Astrocyte (in vitro differentiated cells and primary cell): ENCODE data around the gene MOB1B. TPM values are rescaled to one million over a fixed set of nuclear protein-coding genes. Genes with fewer than 3 reads are reported as not detected.

ENCODE experiments used
- DNase-seq: peaks from one replicate; pipeline ENCODE4 v3.0.0-alpha.2; 2010; ENCODE audit warnings: low read depth
- FAIRE-seq: peaks from 2 replicates; lab custom pipeline; 2011; peaks lifted over from hg19 to GRCh38; lab: Jason Lieb, UNC
- H2AFZ ChIP-seq: 2 replicates; pipeline ENCODE4 v1.6.0; 2012; ENCODE audit warnings: low read depth, low read length, inconsistent platforms
- H3K27ac ChIP-seq: 2 replicates; pipeline ENCODE4 v1.5.1; 2011; ENCODE audit warnings: low read depth, low read length, inconsistent platforms
- H3K27me3 ChIP-seq: 2 replicates; pipeline ENCODE4 v1.6.0; 2011; ENCODE audit warnings: low read length, inconsistent platforms; ENCODE audit not compliant: insufficient read depth
- H3K36me3 ChIP-seq: 2 replicates; pipeline ENCODE4 v1.5.1; 2011; ENCODE audit warnings: low read length, inconsistent platforms; ENCODE audit not compliant: insufficient read depth
- H3K4me1 ChIP-seq: 2 replicates; pipeline ENCODE4 v1.5.1; 2011; ENCODE audit warnings: low read length, inconsistent platforms; ENCODE audit not compliant: insufficient read depth
- H3K4me2 ChIP-seq: 2 replicates; pipeline ENCODE4 v1.6.0; 2012; ENCODE audit warnings: low read length, inconsistent platforms
- H3K4me3 ChIP-seq: 2 replicates; pipeline ENCODE4 v1.5.1; 2011; ENCODE audit warnings: low read depth, mild to moderate bottlenecking, low read length, inconsistent platforms; ENCODE audit not compliant: insufficient read depth
- H3K79me2 ChIP-seq: 2 replicates; pipeline ENCODE4 v1.6.0; 2012; ENCODE audit warnings: mild to moderate bottlenecking, low read length, inconsistent platforms; ENCODE audit not compliant: insufficient read depth
- H3K9ac ChIP-seq: 2 replicates; pipeline ENCODE4 v1.6.0; 2012; ENCODE audit warnings: mild to moderate bottlenecking, low read length, inconsistent platforms
- H3K9me3 ChIP-seq: 2 replicates; pipeline ENCODE4 v1.5.1; 2012; ENCODE audit warnings: low read depth, mild to moderate bottlenecking, low read length, inconsistent platforms; ENCODE audit not compliant: insufficient read depth
- H4K20me1 ChIP-seq: 2 replicates; pipeline ENCODE4 v1.6.0; 2012; ENCODE audit warnings: low read length, inconsistent platforms; ENCODE audit not compliant: insufficient read depth
- H3K27ac Mint-ChIP-seq: one replicate; pipeline ENCODE4 v1.8.0; 2021; ENCODE audit warnings: mild to moderate bottlenecking, mixed read lengths; ENCODE audit not compliant: unreplicated experiment
- H3K27me3 Mint-ChIP-seq: one replicate; pipeline ENCODE4 v1.8.0; 2021; ENCODE audit warnings: low read depth, mixed read lengths; ENCODE audit not compliant: unreplicated experiment
- H3K36me3 Mint-ChIP-seq: one replicate; pipeline ENCODE4 v1.8.0; 2021; ENCODE audit warnings: low read depth, mixed read lengths; ENCODE audit not compliant: unreplicated experiment
- H3K4me1 Mint-ChIP-seq: one replicate; pipeline ENCODE4 v1.8.0; 2021; ENCODE audit warnings: low read depth, mixed read lengths; ENCODE audit not compliant: unreplicated experiment
- H3K4me3 Mint-ChIP-seq: one replicate; pipeline ENCODE4 v1.8.0; 2021; ENCODE audit warnings: mild to moderate bottlenecking, moderate library complexity, mixed read lengths; ENCODE audit not compliant: unreplicated experiment
- H3K9me3 Mint-ChIP-seq: one replicate; pipeline ENCODE4 v1.8.0; 2021; ENCODE audit warnings: mild to moderate bottlenecking, mixed read lengths; ENCODE audit not compliant: unreplicated experiment
- CTCF ChIP-seq: IDR thresholded peaks from 2 replicates; pipeline ENCODE4 v1.5.1; 2011; ENCODE audit warnings: low read depth, mild to moderate bottlenecking, inconsistent platforms, low read length, moderate library complexity; ENCODE audit not compliant: insufficient read depth
- EZH2 ChIP-seq: IDR thresholded peaks from 2 replicates; pipeline ENCODE4 v1.6.1; 2012; ENCODE audit warnings: mild to moderate bottlenecking, low read length, inconsistent platforms; ENCODE audit not compliant: insufficient read depth
- total RNA-seq: library from RNA; stranded (reverse); gene quantifications from 2 replicates; pipeline ENCODE4 v1.2.1, GENCODE V29; 2021

Gene MOB1B
- total RNA-seq, 1 donor from 2014 or later = 40.6 TPM

DNA sequence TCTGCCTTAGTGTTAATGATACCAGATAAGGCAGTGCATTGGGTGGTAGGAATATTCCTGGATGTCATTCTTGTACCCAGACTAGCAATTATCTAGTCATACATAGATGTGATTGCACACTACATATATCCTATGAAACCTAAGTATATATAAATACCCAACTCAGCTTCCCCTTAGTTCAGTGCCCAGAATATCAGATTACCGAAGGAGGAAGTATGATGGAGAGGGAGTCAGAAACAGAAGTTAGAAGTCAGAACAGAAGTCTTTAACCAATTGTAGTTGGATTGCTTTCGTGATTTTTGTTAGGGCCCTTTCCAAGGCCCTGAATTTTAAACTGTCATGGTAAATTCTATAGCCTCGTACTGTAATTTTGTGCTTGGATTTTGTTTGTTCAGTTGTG lies 42.9 kb downstream of the MOB1B start:
- Mint-ChIP-seq H3K27me3 (no peaks in the 10 kb centered on the region), H3K9me3 (no peaks in the 10 kb centered on the region), H3K4me3 (no peak overlapping the region), H3K36me3 (peaks cover 3% of the 10 kb centered on the region), H3K4me1 (peaks cover 22% of the 10 kb centered on the region), H3K27ac (no peak overlapping the region)
- Histone ChIP-seq H3K9me3 (no peaks in the 10 kb centered on the region), H3K4me3 (no peak overlapping the region), H3K4me1 (no peaks in the 10 kb centered on the region), H3K27ac (peak overlapping the region; percentile 5), H3K9ac (no peak overlapping the region), H4K20me1 (peaks cover 28% of the 10 kb centered on the region), H3K4me2 (peak overlapping the region; percentile 22), H3K27me3 (no peaks in the 10 kb centered on the region), H3K36me3 (no peaks in the 10 kb centered on the region), H3K79me2 (peaks cover 81% of the 10 kb centered on the region), H2AFZ (no peak overlapping the region)
- FAIRE-seq (no peak), DNase-seq (no peak)
- TF ChIP-seq CTCF (no peak), EZH2 (no peak)

- Histone ChIP-seq H3K4me2 (peak overlapping the region; percentile 22), H4K20me1 (peaks cover 25% of the 10 kb centered on the region), H3K36me3 (no peaks in the 10 kb centered on the region), H3K27ac (peak overlapping the region; percentile 5), H3K9ac (no peak overlapping the region), H3K27me3 (no peaks in the 10 kb centered on the region), H3K79me2 (peaks cover 81% of the 10 kb centered on the region), H2AFZ (no peak overlapping the region), H3K9me3 (no peaks in the 10 kb centered on the region), H3K4me3 (no peak overlapping the region), H3K4me1 (no peaks in the 10 kb centered on the region)
- no peaks in the 10 kb centered on the region for H3K27me3 Mint-ChIP-seq
- peaks cover 22% of the 10 kb centered on the region for H3K4me1 Mint-ChIP-seq
- DNase-seq (peak; percentile 31), FAIRE-seq (peak; percentile 65)
- H3K27ac Mint-ChIP-seq = peak overlapping the region; percentile 75
- H3K9me3 Mint-ChIP-seq = no peaks in the 10 kb centered on the region
- no peak overlapping the region for H3K4me3 Mint-ChIP-seq
- H3K36me3 Mint-ChIP-seq = peaks cover 3% of the 10 kb centered on the region
- TF ChIP-seq CTCF (no peak), EZH2 (no peak)
Measured at GRCh38 chr4:70945452-70946055, 43.4 kb downstream of the MOB1B start.

- H3K9ac ChIP-seq = no peak overlapping the region
- no peak for FAIRE-seq
- no peaks in the 10 kb centered on the region for H3K27me3 Mint-ChIP-seq
- no peaks in the 10 kb centered on the region for H3K27me3 ChIP-seq
- H3K36me3 ChIP-seq = no peaks in the 10 kb centered on the region
- peaks cover 22% of the 10 kb centered on the region for H3K4me1 Mint-ChIP-seq
- peaks cover 25% of the 10 kb centered on the region for H4K20me1 ChIP-seq
- H3K27ac Mint-ChIP-seq = no peak overlapping the region
- no peak overlapping the region for H3K27ac ChIP-seq
- H3K4me1 ChIP-seq = no peaks in the 10 kb centered on the region
- peaks cover 82% of the 10 kb centered on the region for H3K79me2 ChIP-seq
- no peaks in the 10 kb centered on the region for H3K9me3 Mint-ChIP-seq
- H2AFZ ChIP-seq = no peak overlapping the region
- no peak for TF ChIP-seq CTCF
- TF ChIP-seq EZH2 = no peak
- H3K4me3 Mint-ChIP-seq = no peak overlapping the region
- no peak for DNase-seq
- no peak overlapping the region for H3K4me3 ChIP-seq
- H3K36me3 Mint-ChIP-seq = peaks cover 3% of the 10 kb centered on the region
- no peaks in the 10 kb centered on the region for H3K9me3 ChIP-seq
- no peak overlapping the region for H3K4me2 ChIP-seq
Measured at GRCh38 chr4:70946939-70947338, 44.8 kb downstream of the MOB1B start.
